HepG2 (cell line): ENCODE data around the gene CELF4.

Source experiments
- NBN ChIP-seq: fragments of 450-650 bp; conservative IDR thresholded peaks from 2 replicates; pipeline ENCODE4 v1.6.1; 2017
- POLR2AphosphoS5 ChIP-seq: IDR thresholded peaks from 2 replicates; pipeline ENCODE4 v1.6.1; 2012; ENCODE audit warnings: low read depth, low read length
- THAP8 ChIP-seq: sonication (generic); formaldehyde crosslinking; IDR thresholded peaks from 2 replicates; pipeline ENCODE4 v1.5.1; 2020; ENCODE audit warnings: missing genetic modification reagents, mild to moderate bottlenecking, borderline replicate concordance
- ZFP36 ChIP-seq: fragments of 150-350 bp; IDR thresholded peaks from 2 replicates; pipeline ENCODE4 v1.6.1; 2018; ENCODE audit warnings: borderline replicate concordance, low read length, low read depth; ENCODE audit not compliant: partially characterized antibody
- ZNF724P ChIP-seq: sonication (generic); formaldehyde crosslinking; IDR thresholded peaks from 2 replicates; pipeline ENCODE4 v1.8.0; 2022; ENCODE audit warnings: missing genetic modification reagents, borderline replicate concordance
- TF ChIP-seq, protein P1 (sequence below): sonication (generic); formaldehyde crosslinking; IDR thresholded peaks from 2 replicates; pipeline ENCODE4 v1.5.0; 2020; ENCODE audit warnings: mild to moderate bottlenecking, missing genetic modification reagents, moderate library complexity
- TF ChIP-seq, protein P2 (sequence below): sonication (generic); formaldehyde crosslinking; IDR thresholded peaks from one replicate; pipeline ENCODE4 v1.5.1; 2020; ENCODE audit warnings: mild to moderate bottlenecking, missing genetic modification reagents; ENCODE audit errors: not compliant biosample characterization
- TF ChIP-seq, protein P3 (sequence below): IDR thresholded peaks from 2 replicates; pipeline ENCODE4 v1.4.0; 2020; ENCODE audit warnings: mild to moderate bottlenecking, missing genetic modification reagents

DNA sequence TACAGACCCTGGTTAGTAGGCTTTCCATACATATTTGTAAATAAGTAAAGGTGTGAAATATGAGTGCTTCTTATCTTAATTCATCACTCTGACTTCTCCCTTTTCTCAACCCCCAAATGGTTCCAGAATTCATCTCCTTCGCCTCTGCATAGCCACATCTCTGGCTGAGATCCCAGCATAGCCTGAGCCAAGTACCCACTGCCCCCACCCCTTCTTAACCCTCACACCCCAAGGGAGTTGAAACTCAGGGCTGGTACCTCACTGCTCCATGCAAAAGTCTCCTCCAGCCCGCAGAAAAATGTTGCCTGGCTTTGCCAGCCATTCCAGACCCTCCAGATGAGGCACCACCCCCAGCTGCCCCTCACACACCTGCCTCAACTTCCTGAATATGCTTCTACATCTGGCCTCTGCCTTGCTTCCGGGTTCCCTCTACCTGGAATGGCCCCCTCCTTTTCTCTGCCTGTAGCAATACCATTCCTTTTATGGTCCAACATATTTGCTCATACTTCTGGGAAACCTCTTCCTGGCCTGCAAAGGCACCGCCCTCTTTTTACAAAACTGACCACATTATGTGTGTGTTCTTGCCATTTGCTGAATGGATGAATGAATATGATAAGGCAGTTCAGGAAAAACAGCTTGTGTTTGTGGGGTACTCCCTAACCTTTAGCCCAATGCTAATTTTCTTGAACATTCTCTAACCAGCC is 112.8 kb downstream of the CELF4 start:
- no peak for TF ChIP-seq ZFP36
- no peak for TF ChIP-seq NBN
- no peak for TF ChIP-seq THAP8 (CRISPR knock-in tag)
- TF ChIP-seq, protein P1, sequence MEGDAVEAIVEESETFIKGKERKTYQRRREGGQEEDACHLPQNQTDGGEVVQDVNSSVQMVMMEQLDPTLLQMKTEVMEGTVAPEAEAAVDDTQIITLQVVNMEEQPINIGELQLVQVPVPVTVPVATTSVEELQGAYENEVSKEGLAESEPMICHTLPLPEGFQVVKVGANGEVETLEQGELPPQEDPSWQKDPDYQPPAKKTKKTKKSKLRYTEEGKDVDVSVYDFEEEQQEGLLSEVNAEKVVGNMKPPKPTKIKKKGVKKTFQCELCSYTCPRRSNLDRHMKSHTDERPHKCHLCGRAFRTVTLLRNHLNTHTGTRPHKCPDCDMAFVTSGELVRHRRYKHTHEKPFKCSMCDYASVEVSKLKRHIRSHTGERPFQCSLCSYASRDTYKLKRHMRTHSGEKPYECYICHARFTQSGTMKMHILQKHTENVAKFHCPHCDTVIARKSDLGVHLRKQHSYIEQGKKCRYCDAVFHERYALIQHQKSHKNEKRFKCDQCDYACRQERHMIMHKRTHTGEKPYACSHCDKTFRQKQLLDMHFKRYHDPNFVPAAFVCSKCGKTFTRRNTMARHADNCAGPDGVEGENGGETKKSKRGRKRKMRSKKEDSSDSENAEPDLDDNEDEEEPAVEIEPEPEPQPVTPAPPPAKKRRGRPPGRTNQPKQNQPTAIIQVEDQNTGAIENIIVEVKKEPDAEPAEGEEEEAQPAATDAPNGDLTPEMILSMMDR (CRISPR knock-in tag), result no peak
- TF ChIP-seq POLR2AphosphoS5, result no peak
- TF ChIP-seq, protein P2, sequence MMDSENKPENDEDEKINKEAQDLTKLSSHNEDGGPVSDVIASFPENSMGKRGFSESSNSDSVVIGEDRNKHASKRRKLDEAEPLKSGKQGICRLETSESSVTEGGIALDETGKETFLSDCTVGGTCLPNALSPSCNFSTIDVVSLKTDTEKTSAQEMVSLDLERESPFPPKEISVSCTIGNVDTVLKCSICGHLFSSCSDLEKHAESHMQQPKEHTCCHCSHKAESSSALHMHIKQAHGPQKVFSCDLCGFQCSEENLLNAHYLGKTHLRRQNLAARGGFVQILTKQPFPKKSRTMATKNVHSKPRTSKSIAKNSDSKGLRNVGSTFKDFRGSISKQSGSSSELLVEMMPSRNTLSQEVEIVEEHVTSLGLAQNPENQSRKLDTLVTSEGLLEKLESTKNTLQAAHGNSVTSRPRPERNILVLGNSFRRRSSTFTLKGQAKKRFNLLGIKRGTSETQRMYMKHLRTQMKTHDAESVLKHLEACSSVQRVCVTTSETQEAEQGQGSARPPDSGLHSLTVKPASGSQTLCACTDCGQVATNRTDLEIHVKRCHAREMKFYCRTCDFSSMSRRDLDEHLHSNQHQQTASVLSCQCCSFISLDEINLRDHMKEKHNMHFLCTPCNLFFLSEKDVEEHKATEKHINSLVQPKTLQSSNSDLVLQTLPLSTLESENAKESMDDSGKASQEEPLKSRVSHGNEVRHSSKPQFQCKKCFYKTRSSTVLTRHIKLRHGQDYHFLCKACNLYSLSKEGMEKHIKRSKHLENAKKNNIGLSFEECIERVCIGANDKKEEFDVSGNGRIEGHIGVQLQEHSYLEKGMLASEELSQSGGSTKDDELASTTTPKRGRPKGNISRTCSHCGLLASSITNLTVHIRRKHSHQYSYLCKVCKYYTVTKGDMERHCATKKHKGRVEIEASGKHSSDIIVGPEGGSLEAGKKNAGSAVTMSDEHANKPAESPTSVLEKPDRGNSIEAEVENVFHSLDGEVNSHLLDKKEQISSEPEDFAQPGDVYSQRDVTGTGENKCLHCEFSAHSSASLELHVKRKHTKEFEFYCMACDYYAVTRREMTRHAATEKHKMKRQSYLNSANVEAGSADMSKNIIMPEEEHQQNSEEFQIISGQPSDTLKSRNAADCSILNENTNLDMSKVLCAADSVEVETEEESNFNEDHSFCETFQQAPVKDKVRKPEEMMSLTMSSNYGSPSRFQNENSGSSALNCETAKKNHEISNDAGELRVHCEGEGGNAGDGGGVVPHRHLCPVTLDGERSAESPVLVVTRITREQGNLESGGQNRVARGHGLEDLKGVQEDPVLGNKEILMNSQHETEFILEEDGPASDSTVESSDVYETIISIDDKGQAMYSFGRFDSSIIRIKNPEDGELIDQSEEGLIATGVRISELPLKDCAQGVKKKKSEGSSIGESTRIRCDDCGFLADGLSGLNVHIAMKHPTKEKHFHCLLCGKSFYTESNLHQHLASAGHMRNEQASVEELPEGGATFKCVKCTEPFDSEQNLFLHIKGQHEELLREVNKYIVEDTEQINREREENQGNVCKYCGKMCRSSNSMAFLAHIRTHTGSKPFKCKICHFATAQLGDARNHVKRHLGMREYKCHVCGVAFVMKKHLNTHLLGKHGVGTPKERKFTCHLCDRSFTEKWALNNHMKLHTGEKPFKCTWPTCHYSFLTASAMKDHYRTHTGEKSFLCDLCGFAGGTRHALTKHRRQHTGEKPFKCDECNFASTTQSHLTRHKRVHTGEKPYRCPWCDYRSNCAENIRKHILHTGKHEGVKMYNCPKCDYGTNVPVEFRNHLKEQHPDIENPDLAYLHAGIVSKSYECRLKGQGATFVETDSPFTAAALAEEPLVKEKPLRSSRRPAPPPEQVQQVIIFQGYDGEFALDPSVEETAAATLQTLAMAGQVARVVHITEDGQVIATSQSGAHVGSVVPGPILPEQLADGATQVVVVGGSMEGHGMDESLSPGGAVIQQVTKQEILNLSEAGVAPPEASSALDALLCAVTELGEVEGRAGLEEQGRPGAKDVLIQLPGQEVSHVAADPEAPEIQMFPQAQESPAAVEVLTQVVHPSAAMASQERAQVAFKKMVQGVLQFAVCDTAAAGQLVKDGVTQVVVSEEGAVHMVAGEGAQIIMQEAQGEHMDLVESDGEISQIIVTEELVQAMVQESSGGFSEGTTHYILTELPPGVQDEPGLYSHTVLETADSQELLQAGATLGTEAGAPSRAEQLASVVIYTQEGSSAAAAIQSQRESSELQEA (CRISPR knock-in tag), result no peak
- no peak for TF ChIP-seq ZNF724P (CRISPR knock-in tag)
- TF ChIP-seq, protein P3, sequence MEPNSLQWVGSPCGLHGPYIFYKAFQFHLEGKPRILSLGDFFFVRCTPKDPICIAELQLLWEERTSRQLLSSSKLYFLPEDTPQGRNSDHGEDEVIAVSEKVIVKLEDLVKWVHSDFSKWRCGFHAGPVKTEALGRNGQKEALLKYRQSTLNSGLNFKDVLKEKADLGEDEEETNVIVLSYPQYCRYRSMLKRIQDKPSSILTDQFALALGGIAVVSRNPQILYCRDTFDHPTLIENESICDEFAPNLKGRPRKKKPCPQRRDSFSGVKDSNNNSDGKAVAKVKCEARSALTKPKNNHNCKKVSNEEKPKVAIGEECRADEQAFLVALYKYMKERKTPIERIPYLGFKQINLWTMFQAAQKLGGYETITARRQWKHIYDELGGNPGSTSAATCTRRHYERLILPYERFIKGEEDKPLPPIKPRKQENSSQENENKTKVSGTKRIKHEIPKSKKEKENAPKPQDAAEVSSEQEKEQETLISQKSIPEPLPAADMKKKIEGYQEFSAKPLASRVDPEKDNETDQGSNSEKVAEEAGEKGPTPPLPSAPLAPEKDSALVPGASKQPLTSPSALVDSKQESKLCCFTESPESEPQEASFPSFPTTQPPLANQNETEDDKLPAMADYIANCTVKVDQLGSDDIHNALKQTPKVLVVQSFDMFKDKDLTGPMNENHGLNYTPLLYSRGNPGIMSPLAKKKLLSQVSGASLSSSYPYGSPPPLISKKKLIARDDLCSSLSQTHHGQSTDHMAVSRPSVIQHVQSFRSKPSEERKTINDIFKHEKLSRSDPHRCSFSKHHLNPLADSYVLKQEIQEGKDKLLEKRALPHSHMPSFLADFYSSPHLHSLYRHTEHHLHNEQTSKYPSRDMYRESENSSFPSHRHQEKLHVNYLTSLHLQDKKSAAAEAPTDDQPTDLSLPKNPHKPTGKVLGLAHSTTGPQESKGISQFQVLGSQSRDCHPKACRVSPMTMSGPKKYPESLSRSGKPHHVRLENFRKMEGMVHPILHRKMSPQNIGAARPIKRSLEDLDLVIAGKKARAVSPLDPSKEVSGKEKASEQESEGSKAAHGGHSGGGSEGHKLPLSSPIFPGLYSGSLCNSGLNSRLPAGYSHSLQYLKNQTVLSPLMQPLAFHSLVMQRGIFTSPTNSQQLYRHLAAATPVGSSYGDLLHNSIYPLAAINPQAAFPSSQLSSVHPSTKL (CRISPR knock-in tag), result no peak
